GM18951 (cell line): ENCODE results near the gene L3MBTL1.

ENCODE experiments used
- POLR2A ChIP-seq: IDR thresholded peaks from 4 replicates; pipeline ENCODE4 v1.6.1; 2011; ENCODE audit warnings: mild to moderate bottlenecking; ENCODE audit not compliant: insufficient read length, insufficient read depth; ENCODE audit errors: extremely low read depth
- in situ Hi-C: fragments of 300-500 bp; cut with MboI; formaldehyde crosslinking; loops from one replicate; pipeline ENCODE4 v1.12.0; 2022; ENCODE audit warnings: low sequenced_read_pairs, mixed read lengths, inconsistent platforms; ENCODE audit not compliant: unreplicated experiment

The L3MBTL1 gene

GRCh38 chr20:43534016-43534415, 26.5 kb downstream of the L3MBTL1 start:
- no peak for TF ChIP-seq POLR2A
- in situ Hi-C loops: loop anchor here (25.0 kb wide), 1 partner anchor 553 kb away; no protein-coding TSS in a partner anchor

GRCh38 chr20:43534791-43535350, 27.4 kb downstream of the L3MBTL1 start:
- in situ Hi-C loops: loop anchor here (25.0 kb wide), 1 partner anchor 552 kb away; no protein-coding TSS in a partner anchor
- no peak for TF ChIP-seq POLR2A

- in situ Hi-C loops: loop anchor here (25.0 kb wide), 1 partner anchor 552 kb away; no protein-coding TSS in a partner anchor
- no peak for TF ChIP-seq POLR2A
These were observed 28.0 kb downstream of the L3MBTL1 start for GRCh38 chr20:43535370-43536004.

- in situ Hi-C loops: loop anchor here (25.0 kb wide), 1 partner anchor 551 kb away; no protein-coding TSS in a partner anchor
- no peak for TF ChIP-seq POLR2A
These were observed 28.7 kb downstream of the L3MBTL1 start for GRCh38 chr20:43536041-43536816.

- TF ChIP-seq POLR2A: no peak
- in situ Hi-C loops: loop anchor here (25.0 kb wide), 1 partner anchor 550 kb away; no protein-coding TSS in a partner anchor
These were observed 29.4 kb downstream of the L3MBTL1 start for GRCh38 chr20:43536817-43537440.

- in situ Hi-C loops: loop anchor here (25.0 kb wide), 1 partner anchor 549 kb away; no protein-coding TSS in a partner anchor
These were observed 30.7 kb downstream of the L3MBTL1 start for GRCh38 chr20:43537921-43538877.

GRCh38 chr20:43538878-43539700, 31.6 kb downstream of the L3MBTL1 start:
- TF ChIP-seq POLR2A: no peak
- in situ Hi-C loops: loop anchor here (25.0 kb wide), 1 partner anchor 548 kb away; no protein-coding TSS in a partner anchor

More at GRCh38 chr20:43537921-43538877, 30.7 kb downstream of the L3MBTL1 start:
- TF ChIP-seq POLR2A: no peak

- TF ChIP-seq POLR2A: no peak
- in situ Hi-C loops: loop anchor here (25.0 kb wide), 1 partner anchor 547 kb away; no protein-coding TSS in a partner anchor
These were observed 32.6 kb downstream of the L3MBTL1 start for GRCh38 chr20:43539975-43540672.

- no peak for TF ChIP-seq POLR2A
- in situ Hi-C loops: loop anchor here (25.0 kb wide), 1 partner anchor 547 kb away; no protein-coding TSS in a partner anchor
These were observed 33.2 kb downstream of the L3MBTL1 start for GRCh38 chr20:43540673-43541060.

- TF ChIP-seq POLR2A: no peak
- in situ Hi-C loops: loop anchor here (25.0 kb wide), 1 partner anchor 546 kb away; no protein-coding TSS in a partner anchor
These were observed 33.7 kb downstream of the L3MBTL1 start for GRCh38 chr20:43541214-43541613.
